ENCODE measurements around the gene RAB37.

The RAB37 gene

GRCh38 chr17:74736513-74737298 lies at the start of gene RAB37:
TSS of gene RAB37 (plus strand) at chr17:74737256. CDS start at chr17:74737273, 17 bp downstream.
- peak; percentile 81 for DNase-seq (ENCODE audit: low spot score)

GRCh38 chr17:74687886-74688285 lies 49.2 kb upstream of the RAB37 start:
- no peak for DNase-seq (ENCODE audit: low spot score)

- no peak for DNase-seq (ENCODE audit: low spot score)
Observed at GRCh38 chr17:74690409-74690825, 46.6 kb upstream of the RAB37 start.

GRCh38 chr17:74691151-74691550 lies 45.9 kb upstream of the RAB37 start:
- DNase-seq (ENCODE audit: low spot score), result no peak

GRCh38 chr17:74694081-74694480 lies 43.0 kb upstream of the RAB37 start:
- no peak for DNase-seq (ENCODE audit: low spot score)

- DNase-seq (ENCODE audit: low spot score), result no peak
Observed at GRCh38 chr17:74695629-74696028, 41.4 kb upstream of the RAB37 start.

- DNase-seq (ENCODE audit: low spot score), result no peak
Observed at GRCh38 chr17:74697515-74697914, 39.5 kb upstream of the RAB37 start.

- DNase-seq (ENCODE audit: low spot score), result no peak
Observed at GRCh38 chr17:74698069-74698468, 39.0 kb upstream of the RAB37 start.

- no peak for DNase-seq (ENCODE audit: low spot score)
Observed at GRCh38 chr17:74699236-74699635, 37.8 kb upstream of the RAB37 start.

GRCh38 chr17:74702116-74702871 lies 34.8 kb upstream of the RAB37 start:
- DNase-seq (ENCODE audit: low spot score), result no peak

GRCh38 chr17:74703311-74703710 lies 33.7 kb upstream of the RAB37 start:
- DNase-seq (ENCODE audit: low spot score), result no peak

- no peak for DNase-seq (ENCODE audit: low spot score)
Observed at GRCh38 chr17:74704544-74704943, 32.5 kb upstream of the RAB37 start.

GRCh38 chr17:74711058-74711824 lies 25.8 kb upstream of the RAB37 start:
- no peak for DNase-seq (ENCODE audit: low spot score)

- no peak for DNase-seq (ENCODE audit: low spot score)
Observed at GRCh38 chr17:74712301-74712700, 24.8 kb upstream of the RAB37 start.

- peak; percentile 24 for DNase-seq (ENCODE audit: low spot score)
Observed at GRCh38 chr17:74712756-74713155, 24.3 kb upstream of the RAB37 start, which contains the start of gene CD300LF. TSS of gene CD300LF (minus strand) at chr17:74712923. CDS start at chr17:74712866, 57 bp downstream.

- no peak for DNase-seq (ENCODE audit: low spot score)
Observed at GRCh38 chr17:74713171-74713755, 23.8 kb upstream of the RAB37 start.

GRCh38 chr17:74715144-74715543 lies 21.9 kb upstream of the RAB37 start:
- no peak for DNase-seq (ENCODE audit: low spot score)

- DNase-seq (ENCODE audit: low spot score), result no peak
Observed at GRCh38 chr17:74720506-74720905, 16.6 kb upstream of the RAB37 start.

- no peak for DNase-seq (ENCODE audit: low spot score)
Observed at GRCh38 chr17:74722782-74723181, 14.3 kb upstream of the RAB37 start.

- no peak for DNase-seq (ENCODE audit: low spot score)
Observed at GRCh38 chr17:74723891-74724290, 13.2 kb upstream of the RAB37 start.

- no peak for DNase-seq (ENCODE audit: low spot score)
Observed at GRCh38 chr17:74725111-74725510, 11.9 kb upstream of the RAB37 start.

Measured in germinal center (tissue), 1 donor.